ENCODE measurements around the gene KLB.

DNA sequence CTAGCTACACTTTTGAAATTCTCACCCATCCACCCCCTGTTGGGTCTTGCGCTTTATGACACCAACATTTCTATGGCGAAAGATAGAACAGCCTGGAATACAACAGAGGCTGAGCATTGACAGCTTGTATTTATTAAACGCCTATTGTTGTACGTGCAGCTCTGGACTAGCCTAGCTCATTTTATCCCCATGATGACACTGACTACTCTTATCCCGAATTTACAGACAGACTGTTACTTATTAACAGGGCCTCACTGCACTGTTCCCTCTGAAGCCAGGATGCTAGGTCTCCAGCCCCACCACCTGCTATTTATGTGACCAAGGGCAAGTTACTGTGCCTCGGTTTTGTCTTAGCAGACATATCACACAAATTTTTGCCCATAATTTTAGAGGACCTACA lies 39.6 kb upstream of the KLB start:
- TF ChIP-seq EP300 (IDR thresholded peaks at IDR 0.05) = no peak
- TF ChIP-seq, protein P1, sequence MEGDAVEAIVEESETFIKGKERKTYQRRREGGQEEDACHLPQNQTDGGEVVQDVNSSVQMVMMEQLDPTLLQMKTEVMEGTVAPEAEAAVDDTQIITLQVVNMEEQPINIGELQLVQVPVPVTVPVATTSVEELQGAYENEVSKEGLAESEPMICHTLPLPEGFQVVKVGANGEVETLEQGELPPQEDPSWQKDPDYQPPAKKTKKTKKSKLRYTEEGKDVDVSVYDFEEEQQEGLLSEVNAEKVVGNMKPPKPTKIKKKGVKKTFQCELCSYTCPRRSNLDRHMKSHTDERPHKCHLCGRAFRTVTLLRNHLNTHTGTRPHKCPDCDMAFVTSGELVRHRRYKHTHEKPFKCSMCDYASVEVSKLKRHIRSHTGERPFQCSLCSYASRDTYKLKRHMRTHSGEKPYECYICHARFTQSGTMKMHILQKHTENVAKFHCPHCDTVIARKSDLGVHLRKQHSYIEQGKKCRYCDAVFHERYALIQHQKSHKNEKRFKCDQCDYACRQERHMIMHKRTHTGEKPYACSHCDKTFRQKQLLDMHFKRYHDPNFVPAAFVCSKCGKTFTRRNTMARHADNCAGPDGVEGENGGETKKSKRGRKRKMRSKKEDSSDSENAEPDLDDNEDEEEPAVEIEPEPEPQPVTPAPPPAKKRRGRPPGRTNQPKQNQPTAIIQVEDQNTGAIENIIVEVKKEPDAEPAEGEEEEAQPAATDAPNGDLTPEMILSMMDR (IDR thresholded peaks at IDR 0.05) = no peak
- TF ChIP-seq POLR2A (IDR thresholded peaks at IDR 0.05) = no peak
- TF ChIP-seq POLR2AphosphoS5 (IDR thresholded peaks at IDR 0.05) = no peak
